Osteoblast (primary cell): ENCODE data around the gene ATP8A1. TPM values are rescaled to one million over a fixed set of nuclear protein-coding genes. Genes with fewer than 3 reads are reported as not detected.

Source experiments
- DNase-seq: peaks from one replicate; pipeline ENCODE4 v3.0.0; 2011; ENCODE audit warnings: low spot score, mixed read lengths; ENCODE audit not compliant: insufficient read length; ENCODE audit errors: missing footprints
- H2AFZ ChIP-seq: 2 replicates; pipeline ENCODE4 v1.6.0; 2011; ENCODE audit warnings: mild to moderate bottlenecking, low read length
- H3K27ac ChIP-seq: 2 replicates; pipeline ENCODE4 v1.5.1; 2011; ENCODE audit warnings: mild to moderate bottlenecking, low read depth, low read length, moderate library complexity
- H3K27me3 ChIP-seq: 2 replicates; pipeline ENCODE4 v1.6.0; 2012; ENCODE audit warnings: mild to moderate bottlenecking, control low read depth, inconsistent platforms, low read length, moderate library complexity; ENCODE audit not compliant: insufficient read depth
- H3K36me3 ChIP-seq: 2 replicates; pipeline ENCODE4 v1.5.1; 2011; ENCODE audit warnings: mild to moderate bottlenecking, low read length, control low read depth, moderate library complexity; ENCODE audit not compliant: insufficient read depth
- H3K4me1 ChIP-seq: 2 replicates; pipeline ENCODE4 v1.5.1; 2011; ENCODE audit warnings: mild to moderate bottlenecking, low read length, control low read depth, moderate library complexity; ENCODE audit not compliant: insufficient read depth
- H3K4me2 ChIP-seq: 2 replicates; pipeline ENCODE4 v1.6.0; 2011; ENCODE audit warnings: mild to moderate bottlenecking, low read length; ENCODE audit not compliant: insufficient read depth
- H3K4me3 ChIP-seq: fragments of 200-600 bp; sonication (generic); 3 replicates; pipeline ENCODE4 v1.5.1; 2012; ENCODE audit warnings: mild to moderate bottlenecking, low read length, inconsistent platforms; ENCODE audit not compliant: insufficient read depth
- H3K79me2 ChIP-seq: 2 replicates; pipeline ENCODE4 v1.6.0; 2012; ENCODE audit warnings: mild to moderate bottlenecking, low read length, control low read depth, inconsistent platforms; ENCODE audit not compliant: insufficient read depth
- H3K9me3 ChIP-seq: 2 replicates; pipeline ENCODE4 v1.5.1; 2011; ENCODE audit warnings: low read depth, low read length, control low read depth
- H4K20me1 ChIP-seq: 2 replicates; pipeline ENCODE4 v1.6.0; 2012; ENCODE audit warnings: mild to moderate bottlenecking, low read length, control low read depth; ENCODE audit not compliant: insufficient read depth
- total RNA-seq: library from RNA; depleted of rRNA; stranded (reverse); fragments of >200 nt; gene quantifications from 2 replicates; pipeline ENCODE4 v1.2.3, GENCODE V29; 2012
- TF ChIP-seq, protein P1 (sequence below): IDR thresholded peaks from 2 replicates; pipeline ENCODE4 v1.5.1; 2011; ENCODE audit warnings: mild to moderate bottlenecking, low read depth, low read length, moderate library complexity; ENCODE audit errors: extremely low read depth

Gene ATP8A1
- total RNA-seq, 1 donor = 2.5 TPM

- Histone ChIP-seq H2AFZ (no peak overlapping the region), H3K4me3 (no peak overlapping the region), H3K36me3 (no peaks in the 10 kb centered on the region), H4K20me1 (no peaks in the 10 kb centered on the region), H3K4me1 (no peaks in the 10 kb centered on the region), H3K4me2 (no peak overlapping the region), H3K9me3 (no peaks in the 10 kb centered on the region), H3K27ac (no peak overlapping the region), H3K27me3 (no peaks in the 10 kb centered on the region), H3K79me2 (no peaks in the 10 kb centered on the region)
- no peak for DNase-seq
- TF ChIP-seq, protein P1, sequence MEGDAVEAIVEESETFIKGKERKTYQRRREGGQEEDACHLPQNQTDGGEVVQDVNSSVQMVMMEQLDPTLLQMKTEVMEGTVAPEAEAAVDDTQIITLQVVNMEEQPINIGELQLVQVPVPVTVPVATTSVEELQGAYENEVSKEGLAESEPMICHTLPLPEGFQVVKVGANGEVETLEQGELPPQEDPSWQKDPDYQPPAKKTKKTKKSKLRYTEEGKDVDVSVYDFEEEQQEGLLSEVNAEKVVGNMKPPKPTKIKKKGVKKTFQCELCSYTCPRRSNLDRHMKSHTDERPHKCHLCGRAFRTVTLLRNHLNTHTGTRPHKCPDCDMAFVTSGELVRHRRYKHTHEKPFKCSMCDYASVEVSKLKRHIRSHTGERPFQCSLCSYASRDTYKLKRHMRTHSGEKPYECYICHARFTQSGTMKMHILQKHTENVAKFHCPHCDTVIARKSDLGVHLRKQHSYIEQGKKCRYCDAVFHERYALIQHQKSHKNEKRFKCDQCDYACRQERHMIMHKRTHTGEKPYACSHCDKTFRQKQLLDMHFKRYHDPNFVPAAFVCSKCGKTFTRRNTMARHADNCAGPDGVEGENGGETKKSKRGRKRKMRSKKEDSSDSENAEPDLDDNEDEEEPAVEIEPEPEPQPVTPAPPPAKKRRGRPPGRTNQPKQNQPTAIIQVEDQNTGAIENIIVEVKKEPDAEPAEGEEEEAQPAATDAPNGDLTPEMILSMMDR = peak; percentile 41
Observed at GRCh38 chr4:42371305-42372252, 285.3 kb downstream of the ATP8A1 start.

DNA sequence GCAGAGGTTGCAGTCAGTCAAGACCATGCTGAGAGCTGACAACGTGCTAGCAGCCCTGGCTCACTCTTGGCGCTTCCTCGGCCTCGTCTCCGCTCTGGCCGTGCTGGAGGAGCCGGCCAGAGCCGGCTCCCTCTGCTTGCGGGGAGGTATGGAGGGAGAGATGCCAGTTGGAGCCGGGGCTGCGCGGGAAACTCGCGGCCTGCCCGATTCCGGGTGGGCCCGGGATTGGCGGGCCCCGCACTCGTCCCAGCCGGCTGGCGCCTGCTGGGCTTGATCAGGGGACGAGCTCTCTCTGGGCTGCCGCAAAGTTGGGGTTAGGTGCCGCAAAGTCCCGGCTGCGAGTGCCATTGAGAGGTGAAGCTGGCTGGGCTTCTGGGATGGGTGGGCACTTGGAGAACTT lies 287.4 kb downstream of the ATP8A1 start:
- Histone ChIP-seq H4K20me1 (no peaks in the 10 kb centered on the region), H3K36me3 (no peaks in the 10 kb centered on the region), H3K9me3 (no peaks in the 10 kb centered on the region), H3K27ac (no peak overlapping the region), H3K79me2 (no peaks in the 10 kb centered on the region), H3K4me1 (no peaks in the 10 kb centered on the region), H3K4me3 (no peak overlapping the region), H3K4me2 (no peak overlapping the region), H3K27me3 (no peaks in the 10 kb centered on the region), H2AFZ (no peak overlapping the region)
- TF ChIP-seq, protein P1 = no peak
- no peak for DNase-seq

GRCh38 chr4:42366959-42367358 lies 289.9 kb downstream of the ATP8A1 start:
- Histone ChIP-seq H3K4me2 (no peak overlapping the region), H3K4me1 (no peaks in the 10 kb centered on the region), H3K4me3 (no peak overlapping the region), H2AFZ (no peak overlapping the region), H3K27me3 (no peaks in the 10 kb centered on the region), H3K27ac (no peak overlapping the region), H3K79me2 (no peaks in the 10 kb centered on the region), H3K9me3 (no peaks in the 10 kb centered on the region), H4K20me1 (no peaks in the 10 kb centered on the region), H3K36me3 (no peaks in the 10 kb centered on the region)
- TF ChIP-seq, protein P1 = no peak
- no peak for DNase-seq

DNA sequence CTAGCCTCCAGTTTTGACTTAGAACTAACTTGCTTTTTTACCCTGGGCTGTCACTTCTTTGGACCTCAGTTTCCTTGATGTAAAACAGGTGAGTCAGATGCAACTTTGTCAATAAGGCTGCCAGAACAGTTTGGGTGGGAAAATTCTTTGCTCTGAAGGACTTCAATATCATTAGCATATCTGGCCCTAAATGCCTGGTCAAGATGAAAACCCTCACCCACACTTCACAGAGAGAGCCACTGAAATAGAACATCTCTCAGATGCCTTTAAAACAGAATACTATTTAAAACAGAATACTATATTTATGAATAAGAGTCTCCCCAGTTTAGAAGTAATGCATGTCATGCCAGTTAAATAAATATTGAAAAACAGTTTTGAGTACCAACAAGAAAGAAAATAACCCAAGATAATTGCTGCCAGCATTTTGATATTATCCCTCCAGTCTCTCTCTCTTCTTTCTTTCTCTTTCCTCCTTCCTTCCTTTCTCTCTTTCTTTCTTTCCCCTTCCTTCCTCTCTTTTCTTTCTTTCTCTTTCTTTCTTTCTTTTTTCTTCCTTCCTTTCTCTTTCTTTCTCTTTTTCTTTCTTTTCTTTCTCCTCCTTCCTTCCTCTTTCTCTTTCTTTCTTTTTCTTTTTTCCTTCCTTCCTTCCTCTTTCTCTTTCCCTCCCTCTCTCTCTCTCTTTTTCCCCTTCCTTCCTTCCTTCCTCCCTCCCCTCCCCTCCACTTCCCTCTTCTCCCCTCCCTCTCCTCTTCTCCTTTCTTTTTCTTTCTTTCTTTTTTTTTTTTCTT lies 292.4 kb downstream of the ATP8A1 start:
- no peaks in the 10 kb centered on the region for H3K27me3 ChIP-seq
- H3K79me2 ChIP-seq = no peaks in the 10 kb centered on the region
- no peaks in the 10 kb centered on the region for H3K36me3 ChIP-seq
- H3K27ac ChIP-seq = no peak overlapping the region
- no peak for DNase-seq
- no peak overlapping the region for H3K4me2 ChIP-seq
- no peaks in the 10 kb centered on the region for H3K9me3 ChIP-seq
- no peak overlapping the region for H3K4me3 ChIP-seq
- TF ChIP-seq, protein P1 = no peak
- no peak overlapping the region for H2AFZ ChIP-seq
- H4K20me1 ChIP-seq = no peaks in the 10 kb centered on the region
- no peaks in the 10 kb centered on the region for H3K4me1 ChIP-seq
